ENCODE measurements around the gene GNAT3. TPM values are rescaled to one million over a fixed set of nuclear protein-coding genes. Genes with fewer than 3 reads are reported as not detected.

GNAT3 gene
- total and polyA plus RNA-seq, 2 donors (not counting 3 experiments of a cell fraction or from before 2014, with no cell fraction given): not detected

- dilution Hi-C loops (cut with MboI; ENCODE audit: extremely low pct_ligation_motif_present, low sequenced_read_pairs) (no loop called here), intact Hi-C loops (cut with micrococcal nuclease) (no loop called here)
- Histone ChIP-seq H3K9ac (replicated peaks; ENCODE audit: extremely low read depth, insufficient read depth, low read length) (no peak overlapping the region), H3K4me2 (ENCODE audit: insufficient read depth, low read length) (no peak overlapping the region), H2AFZ (ENCODE audit: low read depth, low read length) (no peak overlapping the region), H3K4me3 (replicated peaks in 1 of 3; ENCODE audit: insufficient read depth in 1 of 3, low read depth in 1 of 3, low read length in 3 of 3) (no peak overlapping the region), H3K79me2 (ENCODE audit: control insufficient read depth, insufficient read depth, low read length) (no peaks in the 10 kb centered on the region), H4K20me1 (replicated peaks; ENCODE audit: control insufficient read depth, extremely low read depth, insufficient read depth, low read length) (no peaks in the 10 kb centered on the region), H3K9me1 (replicated peaks; ENCODE audit: control insufficient read depth, extremely low read depth, insufficient read depth, low read length) (no peaks in the 10 kb centered on the region), H3K9me3 (replicated peaks; ENCODE audit: control insufficient read depth, insufficient read depth, low read length) (no peaks in the 10 kb centered on the region), H3K27me3 (ENCODE audit: control insufficient read depth in 2 of 2, insufficient read depth in 2 of 2, low read length in 2 of 2) (no peaks in the 10 kb centered on the region), H3K27ac (ENCODE audit: insufficient read depth, low read depth, low read length) (no peak overlapping the region), H3K36me3 (ENCODE audit: control insufficient read depth in 2 of 2, extremely low read depth in 1 of 2, insufficient read depth in 2 of 2, low read length in 2 of 2) (no peaks in the 10 kb centered on the region), H3K4me1 (ENCODE audit: control insufficient read depth, extremely low read depth, insufficient read depth, low read length) (peaks cover 10% of the 10 kb centered on the region)
- ChIA-PET POLR2A (no interaction called here), CTCF (no interaction called here)
- no peak for TF ChIP-seq FOS (IDR thresholded peaks at IDR 0.05; ENCODE audit: borderline replicate concordance, insufficient read depth, low read length)
- TF ChIP-seq MYC (IDR thresholded peaks at IDR 0.05; ENCODE audit: low read depth, low read length): no peak
- BruUV-seq (replicated peaks): no TSS peak
- DNase-seq (ENCODE audit: low read depth, low spot score): no peak
- FAIRE-seq: no peak
Observed at GRCh38 chr7:80417211-80417793, 94.6 kb downstream of the GNAT3 start.

- Histone ChIP-seq H3K4me1 (ENCODE audit: control insufficient read depth, extremely low read depth, insufficient read depth, low read length) (peaks cover 2% of the 10 kb centered on the region), H3K9me3 (replicated peaks; ENCODE audit: control insufficient read depth, insufficient read depth, low read length) (no peaks in the 10 kb centered on the region), H3K4me2 (ENCODE audit: insufficient read depth, low read length) (no peak overlapping the region), H4K20me1 (replicated peaks; ENCODE audit: control insufficient read depth, extremely low read depth, insufficient read depth, low read length) (no peaks in the 10 kb centered on the region), H3K9ac (replicated peaks; ENCODE audit: extremely low read depth, insufficient read depth, low read length) (no peak overlapping the region), H3K27me3 (ENCODE audit: control insufficient read depth in 2 of 2, insufficient read depth in 2 of 2, low read length in 2 of 2) (no peaks in the 10 kb centered on the region), H3K27ac (ENCODE audit: insufficient read depth, low read depth, low read length) (no peak overlapping the region), H3K4me3 (replicated peaks in 1 of 3; ENCODE audit: insufficient read depth in 1 of 3, low read depth in 1 of 3, low read length in 3 of 3) (no peak overlapping the region), H3K9me1 (replicated peaks; ENCODE audit: control insufficient read depth, extremely low read depth, insufficient read depth, low read length) (no peaks in the 10 kb centered on the region), H3K79me2 (ENCODE audit: control insufficient read depth, insufficient read depth, low read length) (no peaks in the 10 kb centered on the region), H2AFZ (ENCODE audit: low read depth, low read length) (no peak overlapping the region), H3K36me3 (ENCODE audit: control insufficient read depth in 2 of 2, extremely low read depth in 1 of 2, insufficient read depth in 2 of 2, low read length in 2 of 2) (no peaks in the 10 kb centered on the region)
- CTCF ChIA-PET: interaction anchor here (1.3 kb wide), 1 partner anchor 356 kb away, joined by 4 read pairs; no protein-coding TSS in a partner anchor
- POLR2A ChIA-PET: no interaction called here
- DNase-seq (ENCODE audit: low read depth, low spot score) (no peak), FAIRE-seq (no peak)
- dilution Hi-C loops (cut with MboI; ENCODE audit: extremely low pct_ligation_motif_present, low sequenced_read_pairs) (no loop called here), intact Hi-C loops (cut with micrococcal nuclease) (no loop called here)
- TF ChIP-seq EZH2 (IDR thresholded peaks at IDR 0.05; ENCODE audit: borderline replicate concordance, low read depth, low read length, severe bottlenecking): no peak
- no peak for TF ChIP-seq MAX (IDR thresholded peaks at IDR 0.05; ENCODE audit: insufficient read depth, insufficient read length)
- no peak for TF ChIP-seq POLR2A (IDR thresholded peaks at IDR 0.05; ENCODE audit: low read depth, low read length)
- no peak for TF ChIP-seq FOS (IDR thresholded peaks at IDR 0.05; ENCODE audit: borderline replicate concordance, insufficient read depth, low read length)
- TF ChIP-seq JUN (IDR thresholded peaks at IDR 0.05; ENCODE audit: borderline replicate concordance, insufficient read depth, insufficient read length, low read depth): no peak
- TF ChIP-seq GATA2 (IDR thresholded peaks at IDR 0.05; ENCODE audit: insufficient read depth, insufficient read length, low read depth, low read length): no peak
- no peak for TF ChIP-seq MYC (IDR thresholded peaks at IDR 0.05; ENCODE audit: low read depth, low read length)
- no peak for TF ChIP-seq POLR2AphosphoS5 (IDR thresholded peaks at IDR 0.05; ENCODE audit: insufficient read depth, low read depth, low read length)
- TF ChIP-seq CTCF (IDR thresholded peaks at IDR 0.05; ENCODE audit: extremely low read depth in 1 of 2, insufficient read depth in 1 of 2, low read depth in 1 of 2, low read length in 2 of 2): no peak
- BruUV-seq (replicated peaks): no TSS peak
Observed at GRCh38 chr7:80415522-80415921, 96.3 kb downstream of the GNAT3 start.

All from endothelial cell of umbilical vein (primary cell).